ENCODE measurements around the gene RAMACL.

RAMACL gene

GRCh38 chr6:166572370-166573261 lies 13.9 kb downstream of the RAMACL start:
- H3K27me3 ChIP-seq (ENCODE audit: insufficient read depth, low read length), result no peaks in the 10 kb centered on the region
- no peak overlapping the region for H3K4me3 ChIP-seq (ENCODE audit: low read length)
- H3K36me3 ChIP-seq (ENCODE audit: insufficient read depth, low read length), result no peaks in the 10 kb centered on the region
- H3K9me3 ChIP-seq (ENCODE audit: low read length), result peaks cover 6% of the 10 kb centered on the region
- no peak overlapping the region for H2AFZ ChIP-seq (ENCODE audit: low read depth, low read length)
- peaks cover 5% of the 10 kb centered on the region for H3K4me1 ChIP-seq (ENCODE audit: insufficient read depth, low read length)

GRCh38 chr6:166570929-166571713 lies 15.4 kb downstream of the RAMACL start:
- Histone ChIP-seq H3K4me3 (ENCODE audit: low read length) (no peak overlapping the region), H3K4me1 (ENCODE audit: insufficient read depth, low read length) (peaks cover 5% of the 10 kb centered on the region), H3K9me3 (ENCODE audit: low read length) (peaks cover 3% of the 10 kb centered on the region), H3K36me3 (ENCODE audit: insufficient read depth, low read length) (no peaks in the 10 kb centered on the region), H3K27me3 (ENCODE audit: insufficient read depth, low read length) (no peaks in the 10 kb centered on the region), H2AFZ (ENCODE audit: low read depth, low read length) (no peak overlapping the region)

- Histone ChIP-seq H3K4me1 (ENCODE audit: insufficient read depth, low read length) (peaks cover 8% of the 10 kb centered on the region), H3K36me3 (ENCODE audit: insufficient read depth, low read length) (no peaks in the 10 kb centered on the region), H3K4me3 (ENCODE audit: low read length) (no peak overlapping the region), H3K27me3 (ENCODE audit: insufficient read depth, low read length) (no peaks in the 10 kb centered on the region), H3K9me3 (ENCODE audit: low read length) (no peaks in the 10 kb centered on the region), H2AFZ (ENCODE audit: low read depth, low read length) (no peak overlapping the region)
These were observed 17.3 kb downstream of the RAMACL start for GRCh38 chr6:166569206-166569605.

GRCh38 chr6:166567813-166568212 lies 18.7 kb downstream of the RAMACL start:
- H3K9me3 ChIP-seq (ENCODE audit: low read length), result no peaks in the 10 kb centered on the region
- H3K27me3 ChIP-seq (ENCODE audit: insufficient read depth, low read length), result no peaks in the 10 kb centered on the region
- no peaks in the 10 kb centered on the region for H3K36me3 ChIP-seq (ENCODE audit: insufficient read depth, low read length)
- no peak overlapping the region for H2AFZ ChIP-seq (ENCODE audit: low read depth, low read length)
- H3K4me1 ChIP-seq (ENCODE audit: insufficient read depth, low read length), result peaks cover 7% of the 10 kb centered on the region
- H3K4me3 ChIP-seq (ENCODE audit: low read length), result no peak overlapping the region

GRCh38 chr6:166567107-166567506 lies 19.4 kb downstream of the RAMACL start:
- Histone ChIP-seq H3K4me1 (ENCODE audit: insufficient read depth, low read length) (peaks cover 7% of the 10 kb centered on the region), H3K27me3 (ENCODE audit: insufficient read depth, low read length) (no peaks in the 10 kb centered on the region), H3K36me3 (ENCODE audit: insufficient read depth, low read length) (no peaks in the 10 kb centered on the region), H2AFZ (ENCODE audit: low read depth, low read length) (no peak overlapping the region), H3K9me3 (ENCODE audit: low read length) (no peaks in the 10 kb centered on the region), H3K4me3 (ENCODE audit: low read length) (no peak overlapping the region)

GRCh38 chr6:166566026-166567011 lies 20.2 kb downstream of the RAMACL start:
- Histone ChIP-seq H3K4me3 (ENCODE audit: low read length) (no peak overlapping the region), H3K9me3 (ENCODE audit: low read length) (no peaks in the 10 kb centered on the region), H3K36me3 (ENCODE audit: insufficient read depth, low read length) (no peaks in the 10 kb centered on the region), H3K27me3 (ENCODE audit: insufficient read depth, low read length) (no peaks in the 10 kb centered on the region), H3K4me1 (ENCODE audit: insufficient read depth, low read length) (peaks cover 13% of the 10 kb centered on the region), H2AFZ (ENCODE audit: low read depth, low read length) (no peak overlapping the region)

GRCh38 chr6:166565084-166565967 lies 21.2 kb downstream of the RAMACL start:
- Histone ChIP-seq H3K36me3 (ENCODE audit: insufficient read depth, low read length) (no peaks in the 10 kb centered on the region), H3K4me3 (ENCODE audit: low read length) (no peak overlapping the region), H2AFZ (ENCODE audit: low read depth, low read length) (no peak overlapping the region), H3K27me3 (ENCODE audit: insufficient read depth, low read length) (no peaks in the 10 kb centered on the region), H3K9me3 (ENCODE audit: low read length) (no peaks in the 10 kb centered on the region), H3K4me1 (ENCODE audit: insufficient read depth, low read length) (peaks cover 23% of the 10 kb centered on the region)

- Histone ChIP-seq H3K4me3 (ENCODE audit: low read length) (no peak overlapping the region), H3K36me3 (ENCODE audit: insufficient read depth, low read length) (no peaks in the 10 kb centered on the region), H3K4me1 (ENCODE audit: insufficient read depth, low read length) (peaks cover 29% of the 10 kb centered on the region), H3K27me3 (ENCODE audit: insufficient read depth, low read length) (no peaks in the 10 kb centered on the region), H2AFZ (ENCODE audit: low read depth, low read length) (no peak overlapping the region), H3K9me3 (ENCODE audit: low read length) (peaks cover 4% of the 10 kb centered on the region)
These were observed 22.7 kb downstream of the RAMACL start for GRCh38 chr6:166563805-166564204.

GRCh38 chr6:166563200-166563599 lies 23.3 kb downstream of the RAMACL start:
- peaks cover 4% of the 10 kb centered on the region for H3K9me3 ChIP-seq (ENCODE audit: low read length)
- no peak overlapping the region for H3K4me3 ChIP-seq (ENCODE audit: low read length)
- no peaks in the 10 kb centered on the region for H3K27me3 ChIP-seq (ENCODE audit: insufficient read depth, low read length)
- H3K36me3 ChIP-seq (ENCODE audit: insufficient read depth, low read length), result no peaks in the 10 kb centered on the region
- no peak overlapping the region for H2AFZ ChIP-seq (ENCODE audit: low read depth, low read length)
- peaks cover 29% of the 10 kb centered on the region for H3K4me1 ChIP-seq (ENCODE audit: insufficient read depth, low read length)

GRCh38 chr6:166562726-166563125 lies 23.8 kb downstream of the RAMACL start:
- peaks cover 29% of the 10 kb centered on the region for H3K4me1 ChIP-seq (ENCODE audit: insufficient read depth, low read length)
- H2AFZ ChIP-seq (ENCODE audit: low read depth, low read length), result no peak overlapping the region

GRCh38 chr6:166561771-166562359 lies 24.6 kb downstream of the RAMACL start:
- no peak overlapping the region for H3K4me3 ChIP-seq (ENCODE audit: low read length)
- no peaks in the 10 kb centered on the region for H3K27me3 ChIP-seq (ENCODE audit: insufficient read depth, low read length)
- H2AFZ ChIP-seq (ENCODE audit: low read depth, low read length), result no peak overlapping the region
- H3K36me3 ChIP-seq (ENCODE audit: insufficient read depth, low read length), result no peaks in the 10 kb centered on the region
- peaks cover 6% of the 10 kb centered on the region for H3K9me3 ChIP-seq (ENCODE audit: low read length)
- peaks cover 29% of the 10 kb centered on the region for H3K4me1 ChIP-seq (ENCODE audit: insufficient read depth, low read length)

More at GRCh38 chr6:166562726-166563125, 23.8 kb downstream of the RAMACL start:
- Histone ChIP-seq H3K36me3 (ENCODE audit: insufficient read depth, low read length) (no peaks in the 10 kb centered on the region), H3K9me3 (ENCODE audit: low read length) (peaks cover 4% of the 10 kb centered on the region), H3K27me3 (ENCODE audit: insufficient read depth, low read length) (no peaks in the 10 kb centered on the region), H3K4me3 (ENCODE audit: low read length) (no peak overlapping the region)

All from neuron (in vitro differentiated cells).